EL (cell line): ENCODE measurements around the gene PFKFB2.

Experiments
- DNase-seq: peaks from one replicate; pipeline ENCODE4 v3.0.0-alpha.2; 2016

Gene PFKFB2

DNA sequence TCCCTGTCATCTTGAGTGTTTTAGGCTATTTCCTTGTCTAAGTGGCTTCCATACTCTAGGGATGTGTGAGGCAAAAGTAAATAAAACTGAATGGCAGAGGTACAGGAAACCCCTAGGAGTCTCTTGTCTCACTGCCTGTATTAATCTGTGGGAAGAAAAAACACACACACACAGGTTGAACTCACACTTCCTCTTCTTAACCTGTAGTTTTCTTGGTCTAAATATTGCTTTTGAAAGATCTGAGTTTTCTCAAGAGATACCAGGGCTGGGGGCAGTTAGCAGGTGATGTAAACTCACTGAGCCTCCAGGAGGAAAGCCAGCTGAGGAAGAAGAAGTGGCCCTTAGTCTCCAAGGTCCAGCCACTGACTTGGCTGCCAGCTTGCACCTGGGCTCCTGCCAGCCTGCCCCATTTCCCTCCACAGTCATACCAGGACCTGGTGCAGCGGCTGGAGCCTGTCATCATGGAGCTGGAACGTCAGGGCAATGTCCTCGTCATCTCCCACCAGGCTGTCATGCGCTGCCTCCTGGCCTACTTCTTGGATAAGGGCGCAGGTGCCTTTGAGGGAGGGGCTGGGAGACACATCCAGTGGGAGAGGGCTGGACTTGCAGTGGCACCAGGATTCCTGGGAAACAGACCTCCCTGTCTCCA, 16.9 kb downstream of the PFKFB2 start:
- no peak for DNase-seq

DNA sequence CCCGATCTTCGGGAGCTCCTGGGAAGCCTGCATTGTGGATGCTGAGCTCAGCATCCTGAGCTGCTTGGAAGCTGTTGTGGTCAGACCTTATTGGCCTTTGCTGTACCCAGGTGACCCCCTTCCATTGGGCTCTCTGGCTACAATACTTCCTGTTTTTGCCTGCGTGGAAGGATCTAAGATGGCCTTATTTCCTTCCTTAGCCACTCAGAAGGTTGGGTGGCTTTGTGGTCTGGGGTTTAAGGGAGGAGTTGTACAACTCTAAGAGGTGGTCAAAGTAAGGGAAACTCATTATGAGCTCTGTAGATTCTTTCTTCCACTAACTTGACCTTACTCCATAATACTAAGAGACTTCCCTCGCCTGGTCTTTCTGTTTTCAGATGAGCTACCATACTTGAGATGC, 17.7 kb downstream of the PFKFB2 start:
- DNase-seq: no peak

DNA sequence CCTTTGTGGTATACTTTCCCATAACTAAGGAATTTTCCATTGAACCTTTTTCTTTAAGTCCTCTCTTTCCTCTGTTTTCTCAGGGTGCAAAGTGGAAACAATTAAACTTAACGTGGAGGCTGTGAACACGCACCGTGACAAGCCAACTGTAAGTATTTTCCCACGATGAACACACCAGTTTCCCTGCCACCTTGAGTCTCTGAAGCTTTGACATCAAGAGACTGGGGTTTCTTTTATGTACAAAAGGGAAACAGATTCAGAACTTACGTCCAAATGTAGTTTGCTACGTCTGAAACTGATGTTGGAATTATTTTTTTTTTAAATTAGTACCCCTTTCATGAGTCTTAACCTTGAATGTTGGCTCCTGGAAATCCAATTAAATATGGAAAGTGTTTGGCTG, 18.4 kb downstream of the PFKFB2 start:
- no peak for DNase-seq

DNA sequence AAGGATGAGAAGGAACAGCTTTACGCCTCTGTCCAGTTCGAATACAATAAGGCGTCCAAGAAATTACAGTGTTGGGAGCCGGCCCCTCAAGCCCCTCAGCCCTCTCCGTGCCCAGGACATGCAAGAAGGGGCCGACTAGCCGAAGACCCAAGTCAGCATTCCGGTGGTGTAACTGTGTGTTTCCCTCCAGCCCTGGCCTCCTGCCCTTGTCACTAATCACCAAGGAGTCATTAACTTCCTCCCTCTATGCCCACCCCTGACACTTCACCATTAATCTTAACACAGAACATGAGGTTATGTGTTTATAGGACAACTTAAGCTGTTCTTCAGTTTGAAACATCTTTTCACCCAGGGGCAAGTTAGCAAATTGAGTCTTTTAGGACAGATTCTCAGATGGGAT, 19.2 kb downstream of the PFKFB2 start:
- no peak for DNase-seq

DNA sequence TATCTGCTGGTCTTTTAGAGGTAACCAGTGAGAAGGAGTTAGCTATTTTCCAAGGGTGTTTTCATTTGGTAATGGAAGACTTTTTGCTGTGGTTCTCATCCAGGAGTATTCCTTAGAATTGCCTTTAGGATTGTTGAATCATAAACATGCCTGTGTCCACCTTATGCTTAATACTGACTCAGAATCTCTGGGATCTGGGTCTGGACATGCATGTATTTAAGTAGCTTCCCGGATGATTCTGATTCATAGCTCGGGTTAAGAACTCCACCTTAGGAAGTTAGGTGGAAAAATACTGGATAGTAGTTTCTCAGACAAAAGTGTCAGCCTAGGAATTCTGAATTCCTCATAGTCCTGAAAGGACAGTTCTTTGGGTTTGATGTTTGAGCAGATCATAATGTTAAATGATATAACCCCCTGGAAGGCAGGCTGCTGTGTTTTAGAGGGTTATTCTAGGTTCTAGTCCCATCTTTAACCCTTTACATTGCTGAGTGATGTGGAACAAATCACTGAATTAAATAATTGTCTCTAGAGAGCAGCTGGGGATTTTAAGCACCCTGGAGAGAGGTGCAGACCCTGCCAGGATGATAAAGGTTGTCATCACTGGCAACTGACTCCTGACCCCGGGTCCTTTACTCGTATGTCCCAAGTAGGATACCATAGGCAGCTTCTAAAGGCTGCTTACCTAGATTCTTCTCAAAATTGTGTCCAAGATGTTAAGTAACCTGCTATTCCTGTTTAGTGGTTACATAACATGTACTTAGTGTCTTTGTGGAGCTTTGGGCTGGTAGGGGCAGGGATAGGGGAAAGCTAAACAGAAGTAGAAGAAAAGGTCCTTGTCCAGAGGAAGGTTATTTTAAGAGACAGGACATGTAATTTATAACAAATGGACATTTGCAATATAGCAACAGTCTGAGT, 21.1 kb downstream of the PFKFB2 start:
- DNase-seq: peak; percentile 8

DNA sequence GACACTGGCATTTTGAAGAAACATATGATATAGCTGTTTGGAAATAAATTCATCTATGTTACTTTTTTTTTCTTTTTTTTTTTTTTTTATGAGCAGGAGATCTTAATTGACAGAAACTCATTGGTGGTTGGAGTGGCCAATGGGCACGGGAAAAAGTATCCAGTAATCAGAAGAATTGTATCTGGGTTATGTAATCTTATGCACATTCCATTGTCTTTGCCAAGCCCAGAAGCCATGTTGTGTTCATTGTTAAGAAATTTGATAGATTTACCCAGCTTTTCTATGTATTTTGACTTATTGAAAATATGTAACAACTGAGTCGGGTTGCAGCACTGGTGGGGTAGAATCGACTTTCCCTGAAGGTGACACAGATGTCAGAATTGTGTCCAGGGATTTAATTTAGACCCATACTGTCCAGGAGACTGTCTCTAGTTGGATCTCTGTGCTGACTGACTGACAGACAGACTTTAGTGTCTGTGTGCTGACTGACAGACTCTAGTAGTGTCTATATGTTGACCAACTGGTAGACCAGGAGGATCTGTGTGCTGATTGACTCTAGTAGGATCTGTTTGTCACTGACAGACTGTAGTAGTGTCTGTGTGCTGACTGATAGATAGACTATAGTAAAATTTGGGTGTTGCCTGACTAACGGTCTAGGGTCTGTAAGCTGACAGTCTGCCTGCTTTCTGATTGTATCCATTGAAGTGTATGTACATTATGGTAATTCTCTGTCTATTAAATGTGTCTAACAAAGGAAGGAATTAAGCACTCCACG, 23.3 kb downstream of the PFKFB2 start:
- peak; percentile 10 for DNase-seq

DNA sequence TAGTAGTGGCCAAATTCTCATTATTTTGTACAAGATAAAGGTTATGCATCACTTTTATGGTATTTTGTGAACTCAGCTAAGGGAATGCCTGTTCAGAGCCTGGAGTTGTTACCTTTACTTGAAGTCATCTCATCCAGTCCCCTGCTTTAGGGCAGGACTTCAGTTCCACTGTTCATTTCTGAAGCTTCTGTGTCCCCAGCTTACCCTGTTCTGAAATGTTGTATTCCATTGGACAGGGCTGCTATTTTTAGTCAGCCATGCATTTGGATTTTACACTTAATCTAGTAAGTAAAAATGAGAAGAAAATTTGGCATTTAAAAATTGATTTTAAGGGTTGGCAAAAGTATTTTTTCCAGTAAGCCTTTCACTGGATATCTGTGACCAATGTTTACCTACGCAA, 23.9 kb downstream of the PFKFB2 start:
- DNase-seq: no peak

DNA sequence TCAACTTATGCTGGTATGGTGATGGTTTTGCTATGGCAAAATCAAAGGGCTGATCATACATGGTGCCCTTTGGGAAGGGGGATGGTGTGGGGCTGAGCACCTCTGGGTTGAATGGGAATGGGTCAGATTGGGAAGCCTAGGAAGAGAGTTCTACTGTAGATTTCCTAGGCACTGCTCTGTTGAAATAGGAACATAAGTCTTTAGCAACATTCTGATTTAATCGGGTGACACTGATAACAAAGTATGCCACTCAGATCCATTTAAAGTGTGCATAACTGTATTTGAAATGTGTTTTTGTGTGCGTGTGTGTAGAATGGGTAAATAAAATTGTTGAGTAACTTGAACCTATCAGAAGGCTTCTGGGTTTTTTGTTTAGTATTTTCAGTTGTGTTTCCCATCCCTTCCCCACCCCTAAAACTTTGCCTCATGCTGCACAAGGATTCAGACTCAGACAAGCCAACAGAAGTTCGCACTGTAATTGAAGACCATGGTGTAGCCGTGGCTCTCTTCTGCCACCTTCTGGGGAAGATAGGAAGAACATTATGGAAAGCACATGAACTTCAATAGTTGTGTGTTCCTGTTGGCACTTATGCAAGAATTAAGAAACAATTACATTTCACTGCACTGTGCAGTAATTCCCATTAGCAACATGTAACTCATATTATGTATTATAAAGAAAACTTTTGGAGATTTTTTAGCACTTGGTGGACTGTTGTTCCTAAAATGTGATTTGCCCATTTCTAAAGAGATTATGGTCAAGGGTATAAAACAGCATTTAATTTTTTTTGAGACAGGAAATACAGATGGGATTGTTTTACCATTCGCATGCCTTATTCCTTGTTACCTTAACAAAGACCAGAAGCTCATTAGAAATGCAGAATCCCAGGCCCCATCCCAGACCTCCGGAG, 24.6 kb downstream of the PFKFB2 start:
- DNase-seq: peak; percentile 66

DNA sequence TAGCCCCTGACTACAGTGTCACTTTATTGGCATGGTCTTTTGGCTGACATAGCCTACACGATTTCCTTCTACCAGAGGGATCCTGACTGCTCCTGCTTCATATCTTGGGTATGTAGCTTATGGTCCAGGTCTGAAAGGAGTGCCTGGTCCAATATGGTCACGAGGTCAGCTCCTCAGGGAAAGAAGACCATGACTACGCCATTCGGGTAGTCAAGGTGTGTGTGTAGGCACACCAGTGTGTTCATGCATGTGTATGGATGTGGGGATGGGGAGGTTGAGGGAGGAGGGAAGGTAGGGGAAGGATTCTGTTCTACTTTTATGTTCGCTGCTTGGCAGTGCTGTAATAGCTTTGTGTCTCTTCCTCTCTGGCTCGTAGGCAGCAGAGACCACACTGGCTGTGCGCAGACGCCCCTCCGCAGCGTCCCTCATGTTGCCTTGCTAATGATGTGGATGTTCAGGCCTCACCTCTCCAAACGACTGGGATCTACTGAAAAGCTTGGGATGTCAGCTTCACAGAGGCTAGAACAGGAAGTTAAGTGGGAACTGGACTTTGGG, 25.6 kb downstream of the PFKFB2 start:
- no peak for DNase-seq

DNA sequence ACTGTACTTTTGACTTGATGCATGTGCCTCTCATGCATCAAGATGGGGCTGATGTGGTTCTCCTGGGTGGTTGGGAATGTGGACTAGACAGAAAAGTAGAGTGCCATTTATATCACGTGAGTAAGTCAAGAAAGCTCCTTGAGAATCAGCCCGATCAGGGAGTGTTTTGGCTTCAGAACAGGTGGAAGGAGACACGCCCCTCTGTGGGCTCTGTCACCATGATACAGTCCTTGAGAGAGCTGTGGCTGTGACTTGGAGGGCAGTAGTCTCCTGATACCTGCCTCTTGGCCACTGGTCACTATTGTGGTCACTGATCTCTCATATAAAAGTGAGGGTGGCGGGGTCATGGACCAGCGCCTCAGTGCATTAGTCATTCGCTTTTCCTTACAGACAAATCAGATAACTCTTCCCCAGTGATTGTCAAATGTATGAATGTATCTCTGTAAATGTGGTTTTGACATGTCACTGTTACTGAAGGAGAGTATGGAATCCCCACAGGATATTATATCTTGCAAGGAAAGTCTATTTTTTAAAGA, 26.7 kb downstream of the PFKFB2 start:
- DNase-seq: no peak

DNA sequence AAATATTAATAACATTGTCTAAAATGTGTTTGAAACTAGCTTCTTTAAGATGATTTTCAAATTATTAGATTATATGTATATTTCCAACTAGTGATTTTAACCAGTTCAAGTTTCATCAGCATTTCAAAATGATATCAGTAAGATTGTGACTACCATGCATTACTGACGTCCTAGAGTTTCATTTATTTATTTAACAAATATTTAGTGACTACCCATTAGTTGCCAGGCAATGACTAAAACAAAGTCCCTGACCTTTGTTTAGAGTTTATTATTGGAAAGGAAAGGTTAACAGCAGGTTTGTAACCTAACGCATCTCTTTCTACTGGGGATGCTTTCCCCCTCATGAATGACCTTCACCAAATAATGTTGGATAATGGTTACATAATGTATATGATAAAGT, 28.0 kb downstream of the PFKFB2 start:
- DNase-seq: no peak

DNA sequence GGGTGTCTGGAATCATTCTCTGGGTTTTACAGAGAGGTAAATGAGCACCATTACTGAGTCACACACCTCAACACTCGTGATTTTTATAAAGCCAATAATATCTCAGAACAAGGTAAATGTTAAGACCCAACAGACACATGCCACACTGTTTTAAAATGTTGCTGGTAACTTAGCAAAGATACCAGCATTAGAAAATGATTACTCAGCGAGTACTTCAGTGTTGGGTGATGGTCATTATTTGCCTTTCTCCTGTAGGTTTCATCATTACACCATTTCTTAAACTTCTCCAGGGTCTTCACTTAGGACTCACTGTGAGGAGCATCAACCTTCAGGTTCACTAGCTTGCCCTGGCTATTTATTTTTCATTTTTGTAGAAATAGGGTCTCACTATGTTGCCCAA, 28.7 kb downstream of the PFKFB2 start:
- no peak for DNase-seq

DNA sequence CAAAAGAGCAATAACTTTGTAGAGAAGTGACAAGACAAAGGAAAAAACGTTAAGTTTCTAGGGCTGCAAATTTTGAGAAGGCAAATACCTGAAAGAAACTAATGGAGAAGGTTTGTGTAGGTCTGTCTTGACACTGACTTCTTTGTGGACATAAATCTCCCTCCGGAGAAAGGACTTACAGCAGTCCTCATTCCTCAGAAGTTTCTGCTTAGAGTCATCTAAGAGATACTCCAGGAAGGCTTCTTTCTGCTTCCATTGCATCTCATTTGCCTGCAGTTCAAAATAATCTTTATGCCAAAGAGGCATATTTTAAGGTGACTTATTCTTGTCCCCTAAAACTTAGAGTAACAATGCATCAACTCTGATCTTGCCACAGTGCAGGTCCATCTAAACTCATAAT, 31.2 kb downstream of the PFKFB2 start:
- DNase-seq: peak; percentile 5

DNA sequence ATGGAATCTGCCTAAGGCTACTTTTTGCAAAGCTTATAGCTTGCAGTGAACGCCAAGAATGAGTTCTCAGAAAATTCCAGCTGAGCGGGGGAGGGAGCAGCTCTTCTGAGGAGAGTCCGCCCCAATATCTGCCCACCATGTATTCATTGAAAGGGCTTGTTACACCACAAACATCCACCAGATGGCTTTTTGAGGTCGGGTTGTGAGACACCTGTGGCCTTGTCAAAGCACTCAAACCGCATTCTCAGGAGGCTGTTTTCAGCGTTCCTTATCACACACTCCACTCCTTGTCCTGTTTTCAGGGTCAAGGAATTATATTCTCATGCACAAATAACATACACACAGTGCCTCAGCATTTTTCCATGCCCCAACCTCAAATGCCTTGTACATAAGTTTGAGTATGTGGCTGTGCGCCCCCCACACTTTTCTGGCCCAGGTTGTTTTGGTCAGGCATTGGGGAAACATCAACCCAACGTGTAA, 31.7 kb downstream of the PFKFB2 start:
- DNase-seq: peak; percentile 63

DNA sequence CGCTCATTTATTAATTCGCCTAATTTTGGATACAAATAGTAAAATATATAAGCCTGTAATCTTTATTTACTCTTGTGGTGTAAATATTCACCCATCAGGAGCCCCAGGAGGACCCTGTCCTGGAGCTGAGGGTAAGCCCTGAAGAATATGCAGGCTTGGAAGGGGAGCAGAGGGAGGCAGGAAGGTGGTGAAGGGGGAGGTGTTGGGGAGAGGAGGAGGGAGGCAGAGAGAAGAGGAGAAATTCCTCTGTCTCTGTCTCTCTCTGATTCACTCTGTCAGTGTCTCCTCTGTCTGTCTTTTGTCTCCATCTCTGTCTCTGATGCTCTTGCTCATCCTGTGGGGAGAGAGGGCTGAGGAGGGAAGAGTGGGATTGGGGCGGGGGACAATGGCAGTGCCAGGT, 32.8 kb downstream of the PFKFB2 start:
- DNase-seq: no peak

DNA sequence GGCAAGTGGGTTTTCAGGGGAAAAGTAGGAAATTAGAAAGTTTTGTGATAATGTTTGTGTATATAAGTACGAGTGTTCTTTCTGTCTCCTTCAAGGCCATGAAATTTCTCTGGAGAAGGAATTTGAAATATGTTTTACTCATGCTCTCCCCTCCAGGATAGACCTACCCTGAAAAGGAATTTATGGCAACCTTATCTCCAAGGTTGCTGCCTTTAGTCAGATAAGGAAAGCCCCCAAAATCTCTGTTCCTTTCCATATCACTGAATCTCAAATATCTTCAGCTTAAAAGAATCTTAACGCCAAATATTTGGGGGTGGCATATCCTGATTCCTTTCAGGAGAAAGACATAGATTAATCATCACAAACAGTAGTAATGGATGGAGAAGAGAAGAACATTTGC, 35.1 kb downstream of the PFKFB2 start:
- peak; percentile 47 for DNase-seq

DNA sequence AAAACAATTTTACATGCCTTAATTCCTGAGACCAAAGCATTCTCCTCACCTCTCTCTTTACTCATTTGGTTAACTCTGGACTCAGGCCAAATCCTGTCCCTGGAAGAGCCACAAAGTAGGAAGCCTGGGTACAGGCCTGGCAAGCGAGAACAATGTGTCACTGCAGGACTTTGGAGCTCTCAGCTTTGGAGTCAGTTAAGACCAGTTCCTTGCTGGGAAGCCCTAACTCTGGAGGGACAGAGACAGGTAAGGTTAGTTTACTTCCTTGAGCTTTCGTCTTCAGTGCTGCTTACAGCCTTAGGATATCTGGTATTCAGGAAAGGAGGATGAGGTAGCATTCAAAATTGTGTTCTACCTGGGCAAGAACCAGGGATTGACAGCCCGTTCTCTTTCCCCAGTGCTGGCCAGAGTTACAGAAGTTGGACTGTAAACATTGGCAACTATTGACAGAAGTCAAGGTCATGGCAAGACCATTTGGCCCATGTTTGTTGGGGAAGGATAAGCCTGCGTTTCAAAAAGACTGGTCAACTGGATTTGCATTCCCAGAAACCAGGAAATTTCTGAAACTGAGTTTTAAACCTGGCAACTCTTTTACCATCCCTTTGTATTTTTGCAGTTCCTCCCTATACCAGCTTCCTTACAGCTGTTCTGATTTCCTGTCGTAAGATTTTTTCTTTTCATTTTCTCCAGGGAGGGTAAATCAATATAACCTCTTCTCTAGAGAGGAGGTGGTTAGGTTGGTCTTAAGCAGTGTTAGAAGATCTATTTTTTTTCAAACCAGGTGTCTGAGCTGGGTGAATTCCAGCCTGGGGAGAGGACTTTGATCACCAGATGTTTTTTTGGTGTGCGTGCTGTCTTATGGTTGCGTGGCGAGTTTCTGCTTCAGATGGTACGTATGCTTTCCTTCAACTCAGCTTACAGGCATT, 35.9 kb downstream of the PFKFB2 start, which contains the start of gene C4BPB:
Gene C4BPB (plus strand): TSS at position 160 of the 926 bp plus-strand sequence. CDS start 672 bp downstream, at position 832.
- peak; percentile 32 for DNase-seq

DNA sequence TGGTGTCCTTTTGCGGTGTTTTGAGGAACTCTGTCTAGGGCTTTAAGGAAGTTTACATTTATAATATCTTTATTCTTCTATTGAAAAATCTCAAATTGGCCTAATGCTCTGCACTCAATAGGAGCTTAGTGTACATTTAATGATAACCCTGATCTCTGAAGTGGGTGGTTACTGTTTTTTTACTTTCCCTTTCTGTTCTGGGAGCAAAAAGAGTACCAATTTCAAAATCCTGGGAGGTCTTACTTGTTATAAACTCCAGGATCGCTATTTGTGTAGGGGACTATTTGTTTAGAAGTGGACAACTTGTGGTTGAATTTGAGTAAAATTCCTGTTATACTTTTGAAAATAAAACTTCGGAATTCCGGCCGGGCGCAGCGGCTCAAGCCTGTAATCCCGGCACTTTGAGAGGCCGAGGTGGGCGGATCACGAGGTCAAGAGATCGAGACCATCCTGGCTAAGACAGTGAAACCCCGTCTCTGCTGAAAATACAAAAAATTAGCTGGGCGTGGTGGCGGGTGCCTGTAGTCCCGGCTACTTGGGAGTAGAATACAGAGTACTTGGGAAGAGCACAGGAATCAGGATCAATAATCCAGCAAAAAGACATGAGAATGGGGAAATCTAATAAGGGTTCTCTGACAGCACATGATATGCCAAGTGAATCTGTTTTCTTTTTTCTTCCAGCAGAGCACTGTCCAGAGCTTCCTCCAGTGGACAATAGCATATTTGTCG, 36.7 kb downstream of the PFKFB2 start:
- no peak for DNase-seq

DNA sequence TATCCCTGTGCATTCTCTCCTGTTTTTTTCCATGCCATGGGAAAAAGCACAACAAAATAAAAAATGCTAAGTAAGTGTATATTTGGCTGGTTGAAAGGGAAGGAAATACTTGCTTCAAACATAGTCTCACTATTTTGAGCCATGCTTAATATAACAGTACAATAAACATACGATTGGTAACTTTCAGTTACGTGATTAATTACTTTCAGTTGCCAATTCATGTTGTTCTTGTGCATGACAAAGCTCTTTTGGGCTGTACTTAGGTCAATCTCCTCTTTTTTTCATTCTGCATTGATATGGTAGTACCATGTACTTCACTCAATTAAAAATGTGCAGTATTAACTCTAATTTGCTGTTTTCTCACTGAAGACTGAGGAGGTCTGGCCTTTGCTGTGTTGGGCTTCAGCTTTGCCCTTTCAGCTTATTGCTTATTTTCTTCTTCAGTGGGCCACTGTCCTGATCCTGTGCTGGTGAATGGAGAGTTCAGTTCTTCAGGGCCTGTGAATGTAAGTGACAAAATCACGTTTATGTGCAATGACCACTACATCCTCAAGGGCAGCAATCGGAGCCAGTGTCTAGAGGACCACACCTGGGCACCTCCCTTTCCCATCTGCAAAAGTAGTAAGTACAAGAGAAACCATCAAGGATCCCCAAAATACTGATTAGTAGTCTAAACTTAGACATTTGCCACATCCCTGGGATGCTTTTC, 38.3 kb downstream of the PFKFB2 start:
- no peak for DNase-seq
